WTC11 (cell line): Measurements from ENCODE around the gene MYOC. TPM values are rescaled to one million over a fixed set of nuclear protein-coding genes. Genes with fewer than 3 reads are reported as not detected.

Experiments used
- ATAC-seq: fragments of 200-7000 bp; cut with Tn5 transposase; 2 replicates; pipeline ENCODE4 v1.10.0; 2021; ENCODE audit warnings: mild to moderate bottlenecking, moderate library complexity
- CTCF ChIA-PET: fragments of 300-600 bp; sonication (Branson Sonifier 250); formaldehyde crosslinking; loops from one replicate; lab custom pipeline; 2021; ENCODE audit warnings: antibody characterized with exemption; lab: Charles Lee
- POLR2A ChIA-PET: fragments of 350-600 bp; sonication (Branson Sonifier 250); formaldehyde crosslinking; loops from one replicate; lab custom pipeline; 2021; ENCODE audit warnings: antibody characterized with exemption; lab: Charles Lee
- DNase-seq: peaks from one replicate; pipeline ENCODE4 v3.0.0; 2021; ENCODE audit warnings: low spot score
- H3K27ac Mint-ChIP-seq: 2 replicates; pipeline ENCODE4 v1.8.0; 2021; ENCODE audit warnings: mixed read lengths
- H3K27me3 Mint-ChIP-seq: 2 replicates; pipeline ENCODE4 v1.8.0; 2021; ENCODE audit warnings: low read depth, mild to moderate bottlenecking, moderate library complexity, mixed read lengths
- H3K36me3 Mint-ChIP-seq: 2 replicates; pipeline ENCODE4 v1.8.0; 2021; ENCODE audit warnings: mixed read lengths
- H3K4me1 Mint-ChIP-seq: 2 replicates; pipeline ENCODE4 v1.8.0; 2022; ENCODE audit warnings: mixed read lengths
- H3K4me3 Mint-ChIP-seq: 2 replicates; pipeline ENCODE4 v1.8.0; 2021; ENCODE audit warnings: mild to moderate bottlenecking, moderate library complexity, mixed read lengths
- H3K9me3 Mint-ChIP-seq: 2 replicates; pipeline ENCODE4 v1.8.0; 2021; ENCODE audit warnings: mixed read lengths
- AFF4 ChIP-seq: sonication (generic); formaldehyde crosslinking; IDR thresholded peaks from 2 replicates; pipeline ENCODE4 v1.8.1; 2023; ENCODE audit warnings: mild to moderate bottlenecking, missing genetic modification reagents, borderline replicate concordance
- E2F1 ChIP-seq: sonication (generic); formaldehyde crosslinking; IDR thresholded peaks from 2 replicates; pipeline ENCODE4 v1.8.0; 2022; ENCODE audit warnings: mild to moderate bottlenecking, missing genetic modification reagents
- E2F4 ChIP-seq: sonication (generic); formaldehyde crosslinking; IDR thresholded peaks from 2 replicates; pipeline ENCODE4 v1.8.1; 2022; ENCODE audit warnings: low read depth, mild to moderate bottlenecking, moderate library complexity, missing genetic modification reagents, borderline replicate concordance
- FOXJ3 ChIP-seq: sonication (generic); formaldehyde crosslinking; IDR thresholded peaks from 2 replicates; pipeline ENCODE4 v1.9.0; 2021; ENCODE audit warnings: missing genetic modification reagents, mild to moderate bottlenecking, borderline replicate concordance
- FOXP4 ChIP-seq: sonication (generic); formaldehyde crosslinking; IDR thresholded peaks from 2 replicates; pipeline ENCODE4 v1.8.0; 2022; ENCODE audit warnings: mild to moderate bottlenecking, missing genetic modification reagents
- HMGXB4 ChIP-seq: sonication (generic); formaldehyde crosslinking; IDR thresholded peaks from 2 replicates; pipeline ENCODE4 v1.8.1; 2023; ENCODE audit warnings: mild to moderate bottlenecking, moderate library complexity, missing genetic modification reagents
- MLX ChIP-seq: sonication (generic); formaldehyde crosslinking; IDR thresholded peaks from 2 replicates; pipeline ENCODE4 v1.8.1; 2023; ENCODE audit warnings: mild to moderate bottlenecking, missing genetic modification reagents, moderate library complexity
- MXD4 ChIP-seq: fragments of 250-450 bp; sonication (Bioruptor Pico); IDR thresholded peaks from 2 replicates; pipeline ENCODE4 v1.8.0; 2021; ENCODE audit warnings: mild to moderate bottlenecking, moderate library complexity, borderline replicate concordance
- NFATC4 ChIP-seq: fragments of 250-450 bp; sonication (Bioruptor Pico); IDR thresholded peaks from 2 replicates; pipeline ENCODE4 v1.9.0; 2021; ENCODE audit warnings: mild to moderate bottlenecking
- PREB ChIP-seq: sonication (generic); formaldehyde crosslinking; IDR thresholded peaks from 2 replicates; pipeline ENCODE4 v1.8.1; 2022; ENCODE audit warnings: mild to moderate bottlenecking, missing genetic modification reagents, moderate library complexity, borderline replicate concordance
- SMAD3 ChIP-seq: sonication (generic); formaldehyde crosslinking; IDR thresholded peaks from 2 replicates; pipeline ENCODE4 v1.8.0; 2022; ENCODE audit warnings: missing genetic modification reagents, mild to moderate bottlenecking, borderline replicate concordance
- SP1 ChIP-seq: sonication (generic); formaldehyde crosslinking; conservative IDR thresholded peaks from 2 replicates; pipeline ENCODE4 v1.8.1; 2022; ENCODE audit warnings: missing genetic modification reagents
- ZMAT4 ChIP-seq: fragments of 250-450 bp; sonication (Bioruptor Pico); IDR thresholded peaks from 2 replicates; pipeline ENCODE4 v1.9.0; 2021; ENCODE audit warnings: mild to moderate bottlenecking
- ZNF138 ChIP-seq: sonication (generic); formaldehyde crosslinking; conservative IDR thresholded peaks from 2 replicates; pipeline ENCODE4 v1.8.1; 2022; ENCODE audit warnings: mild to moderate bottlenecking, moderate library complexity, missing genetic modification reagents
- ZNF219 ChIP-seq: sonication (generic); formaldehyde crosslinking; IDR thresholded peaks from 2 replicates; pipeline ENCODE4 v1.8.0; 2023; ENCODE audit warnings: missing genetic modification reagents, mild to moderate bottlenecking, borderline replicate concordance
- ZNF232 ChIP-seq: sonication (generic); formaldehyde crosslinking; IDR thresholded peaks from 2 replicates; pipeline ENCODE4 v1.8.0; 2022; ENCODE audit warnings: mild to moderate bottlenecking, missing genetic modification reagents
- ZNF423 ChIP-seq: fragments of 250-450 bp; sonication (Bioruptor Pico); IDR thresholded peaks from 2 replicates; pipeline ENCODE4 v2.1.2; 2022; ENCODE audit warnings: mild to moderate bottlenecking, moderate library complexity
- ZNF671 ChIP-seq: fragments of 250-450 bp; sonication (Bioruptor Pico); IDR thresholded peaks from 2 replicates; pipeline ENCODE4 v1.8.0; 2021; ENCODE audit warnings: mild to moderate bottlenecking
- total RNA-seq: library from RNA; stranded (reverse); gene quantifications from 3 replicates; pipeline ENCODE4 v1.2.3, GENCODE V29; 2021

MYOC gene
- total RNA-seq, 1 experiment from 2014 or later, result not detected

GRCh38 chr1:171590022-171590421 lies 62.5 kb downstream of the MYOC start (continued):
- TF ChIP-seq HMGXB4 (CRISPR knock-in tag), result no peak
- TF ChIP-seq FOXP4, result no peak
- no peak for TF ChIP-seq PREB (CRISPR knock-in tag)
- TF ChIP-seq ZNF423 (CRISPR knock-in tag), result no peak
- TF ChIP-seq ZNF671 (CRISPR knock-in tag), result no peak
- TF ChIP-seq FOXJ3 (CRISPR knock-in tag), result no peak
- no peak for TF ChIP-seq MLX (CRISPR knock-in tag)
- TF ChIP-seq NFATC4 (CRISPR knock-in tag), result no peak
- no peak for TF ChIP-seq ZMAT4 (CRISPR knock-in tag)

- ChIA-PET POLR2A (no interaction called here), CTCF (no interaction called here)
- Mint-ChIP-seq H3K4me3 (no peak overlapping the region), H3K9me3 (no peaks in the 10 kb centered on the region), H3K36me3 (peaks cover 83% of the 10 kb centered on the region), H3K27ac (no peak overlapping the region), H3K4me1 (no peaks in the 10 kb centered on the region), H3K27me3 (no peaks in the 10 kb centered on the region)
- DNase-seq (no peak), ATAC-seq (no peak)
- TF ChIP-seq ZNF138, result no peak
- TF ChIP-seq MXD4 (CRISPR knock-in tag), result no peak
- TF ChIP-seq SP1 (CRISPR knock-in tag), result no peak
- no peak for TF ChIP-seq E2F4
- TF ChIP-seq AFF4, result no peak
- no peak for TF ChIP-seq ZNF219 (CRISPR knock-in tag)
- TF ChIP-seq SMAD3 (CRISPR knock-in tag), result no peak
- TF ChIP-seq E2F1, result no peak
- no peak for TF ChIP-seq ZNF232 (CRISPR knock-in tag)
Measured at GRCh38 chr1:171588230-171588629, 64.3 kb downstream of the MYOC start.
